Activated CD4-positive, alpha-beta T cell treated with anti-CD3 and anti-CD28 coated beads, Interleukin-2, amount 10 ng/mL, durations not matched to agents 7 days and 5 days (primary cell): ENCODE measurements around the gene NIPAL1. TPM values are rescaled to one million over a fixed set of nuclear protein-coding genes. Genes with fewer than 3 reads are reported as not detected.

ENCODE experiments used
- CTCF ChIA-PET: fragments of 350-600 bp; sonication (Branson Sonifier 250); formaldehyde crosslinking; loops from one replicate; lab custom pipeline; 2021; ENCODE audit warnings: antibody characterized with exemption; lab: Charles Lee
- POLR2A ChIA-PET: fragments of 350-600 bp; sonication (Branson Sonifier 250); formaldehyde crosslinking; loops from one replicate; lab custom pipeline; 2021; ENCODE audit warnings: antibody characterized with exemption; lab: Charles Lee
- DNase-seq: peaks from one replicate; pipeline ENCODE4 v3.0.0-alpha.2; 2020
- H3K27ac Mint-ChIP-seq: one replicate; pipeline ENCODE4 v1.8.0; 2021; ENCODE audit warnings: mild to moderate bottlenecking, moderate library complexity, mixed read lengths
- H3K27me3 Mint-ChIP-seq: one replicate; pipeline ENCODE4 v1.8.0; 2021; ENCODE audit warnings: mixed read lengths
- H3K36me3 Mint-ChIP-seq: one replicate; pipeline ENCODE4 v1.8.0; 2021; ENCODE audit warnings: low read depth, mixed read lengths
- H3K4me1 Mint-ChIP-seq: one replicate; pipeline ENCODE4 v1.8.0; 2021; ENCODE audit warnings: mixed read lengths
- H3K4me3 Mint-ChIP-seq: one replicate; pipeline ENCODE4 v1.8.0; 2021; ENCODE audit warnings: mild to moderate bottlenecking, moderate library complexity, mixed read lengths
- H3K9me3 Mint-ChIP-seq: one replicate; pipeline ENCODE4 v1.8.0; 2021; ENCODE audit warnings: mixed read lengths
- total RNA-seq, 2 experiments: library from RNA; stranded (reverse); gene quantifications; one replicate each; pipeline ENCODE4 v1.2.3, GENCODE V29; 2021

The NIPAL1 gene
- total RNA-seq, 2 experiments from 2014 or later, result 0.57 to 0.62 TPM

GRCh38 chr4:48046059-48046458 is 29.5 kb downstream of the NIPAL1 start:
- Mint-ChIP-seq H3K9me3 (no peaks in the 10 kb centered on the region), H3K4me1 (peaks cover 46% of the 10 kb centered on the region), H3K27me3 (peaks cover 64% of the 10 kb centered on the region), H3K27ac (no peak overlapping the region), H3K36me3 (peaks cover 2% of the 10 kb centered on the region), H3K4me3 (no peak overlapping the region)
- no peak for DNase-seq
- POLR2A ChIA-PET, result no interaction called here
- CTCF ChIA-PET, result interaction anchor here (1.3 to 3.4 kb wide), 2 partner anchors 11 to 27 kb away, joined by 3 to 16 read pairs; no protein-coding TSS in a partner anchor

- Mint-ChIP-seq H3K36me3 (peaks cover 2% of the 10 kb centered on the region), H3K9me3 (no peaks in the 10 kb centered on the region), H3K27me3 (peaks cover 56% of the 10 kb centered on the region), H3K4me3 (peak overlapping the region; percentile 1), H3K4me1 (peaks cover 40% of the 10 kb centered on the region), H3K27ac (peak overlapping the region; percentile 25)
- CTCF ChIA-PET, result interaction anchor here (1.2 to 3.4 kb wide), 4 partner anchors 12 to 80 kb away, joined by 3 to 16 read pairs (median 4); no protein-coding TSS in a partner anchor
- DNase-seq, result peak; percentile 81
- POLR2A ChIA-PET, result no interaction called here
These were observed 30.9 kb downstream of the NIPAL1 start for GRCh38 chr4:48047421-48047844.

- ChIA-PET CTCF (interaction anchor here (1.1 to 3.4 kb wide), 3 partner anchors 12 to 17 kb away, joined by 4 to 16 read pairs (median 6); no protein-coding TSS in a partner anchor), POLR2A (no interaction called here)
- Mint-ChIP-seq H3K27me3 (peaks cover 52% of the 10 kb centered on the region), H3K9me3 (no peaks in the 10 kb centered on the region), H3K4me3 (no peak overlapping the region), H3K4me1 (peaks cover 35% of the 10 kb centered on the region), H3K36me3 (no peaks in the 10 kb centered on the region), H3K27ac (no peak overlapping the region)
- DNase-seq, result no peak
These were observed 31.3 kb downstream of the NIPAL1 start for GRCh38 chr4:48047896-48048295.

- ChIA-PET CTCF (interaction anchor here (0.9 to 1.0 kb wide), 2 partner anchors 8 to 10 kb away, joined by 3 read pairs; no protein-coding TSS in a partner anchor), POLR2A (interaction anchor here (0.7 kb wide), 1 partner anchor 34 kb away, joined by 5 read pairs; no protein-coding TSS in a partner anchor)
- H3K27me3 Mint-ChIP-seq, result peaks cover 40% of the 10 kb centered on the region
- no peak overlapping the region for H3K4me3 Mint-ChIP-seq
- H3K4me1 Mint-ChIP-seq, result peaks cover 28% of the 10 kb centered on the region
- H3K36me3 Mint-ChIP-seq, result no peaks in the 10 kb centered on the region
- no peak for DNase-seq
- H3K9me3 Mint-ChIP-seq, result no peaks in the 10 kb centered on the region
- H3K27ac Mint-ChIP-seq, result no peak overlapping the region
These were observed 32.9 kb downstream of the NIPAL1 start for GRCh38 chr4:48049483-48049882.

- Mint-ChIP-seq H3K27ac (no peak overlapping the region), H3K4me3 (no peak overlapping the region), H3K9me3 (no peaks in the 10 kb centered on the region), H3K36me3 (no peaks in the 10 kb centered on the region), H3K4me1 (peaks cover 23% of the 10 kb centered on the region), H3K27me3 (peaks cover 35% of the 10 kb centered on the region)
- CTCF ChIA-PET, result interaction anchor here (0.7 to 0.9 kb wide), 2 partner anchors 11 to 341 kb away, joined by 3 to 6 read pairs; no protein-coding TSS in a partner anchor
- no peak for DNase-seq
- POLR2A ChIA-PET, result no interaction called here
These were observed 34.5 kb downstream of the NIPAL1 start for GRCh38 chr4:48051078-48051477.

GRCh38 chr4:48058617-48059530 is 42.3 kb downstream of the NIPAL1 start:
- no peak for DNase-seq
- ChIA-PET CTCF (interaction anchor here (1.1 to 1.3 kb wide), 2 partner anchors 10 to 11 kb away, joined by 3 to 6 read pairs; no protein-coding TSS in a partner anchor), POLR2A (no interaction called here)
- no peak overlapping the region for H3K4me3 Mint-ChIP-seq
- peaks cover 32% of the 10 kb centered on the region for H3K9me3 Mint-ChIP-seq
- H3K4me1 Mint-ChIP-seq, result no peaks in the 10 kb centered on the region
- no peaks in the 10 kb centered on the region for H3K27me3 Mint-ChIP-seq
- H3K36me3 Mint-ChIP-seq, result peaks cover 13% of the 10 kb centered on the region
- no peak overlapping the region for H3K27ac Mint-ChIP-seq

GRCh38 chr4:48064349-48064748 is 47.8 kb downstream of the NIPAL1 start:
- Mint-ChIP-seq H3K36me3 (peaks cover 58% of the 10 kb centered on the region), H3K4me1 (peaks cover 9% of the 10 kb centered on the region), H3K9me3 (peaks cover 24% of the 10 kb centered on the region), H3K4me3 (no peak overlapping the region), H3K27ac (no peak overlapping the region), H3K27me3 (no peaks in the 10 kb centered on the region)
- ChIA-PET POLR2A (no interaction called here), CTCF (interaction anchor here (0.6 to 1.5 kb wide), 3 partner anchors 11 to 1300 kb away, joined by 3 to 4 read pairs (median 4); no protein-coding TSS in a partner anchor)
- DNase-seq, result no peak

GRCh38 chr4:48065587-48066052 is 49.0 kb downstream of the NIPAL1 start:
- ChIA-PET POLR2A (no interaction called here), CTCF (interaction anchor here (0.7 to 1.1 kb wide), 2 partner anchors 47 to 62 kb away, joined by 3 read pairs; no protein-coding TSS in a partner anchor)
- Mint-ChIP-seq H3K4me1 (peaks cover 9% of the 10 kb centered on the region), H3K27me3 (no peaks in the 10 kb centered on the region), H3K36me3 (peaks cover 64% of the 10 kb centered on the region), H3K4me3 (no peak overlapping the region), H3K9me3 (peaks cover 17% of the 10 kb centered on the region), H3K27ac (no peak overlapping the region)
- DNase-seq, result no peak

GRCh38 chr4:48067536-48067935 is 51.0 kb downstream of the NIPAL1 start:
- POLR2A ChIA-PET, result no interaction called here
- Mint-ChIP-seq H3K27ac (no peak overlapping the region), H3K4me1 (peaks cover 9% of the 10 kb centered on the region), H3K4me3 (no peak overlapping the region), H3K9me3 (peaks cover 6% of the 10 kb centered on the region), H3K27me3 (no peaks in the 10 kb centered on the region), H3K36me3 (peaks cover 73% of the 10 kb centered on the region)
- CTCF ChIA-PET, result interaction anchor here (1.7 kb wide), 1 partner anchor 49 kb away, joined by 4 read pairs; no protein-coding TSS in a partner anchor
- no peak for DNase-seq

- H3K4me3 Mint-ChIP-seq, result no peak overlapping the region
- no peak for DNase-seq
- peaks cover 74% of the 10 kb centered on the region for H3K36me3 Mint-ChIP-seq
- POLR2A ChIA-PET, result no interaction called here
- H3K9me3 Mint-ChIP-seq, result peaks cover 3% of the 10 kb centered on the region
- H3K27me3 Mint-ChIP-seq, result no peaks in the 10 kb centered on the region
- CTCF ChIA-PET, result interaction anchor here (1.7 kb wide), 1 partner anchor 50 kb away, joined by 4 read pairs; no protein-coding TSS in a partner anchor
- H3K4me1 Mint-ChIP-seq, result peaks cover 9% of the 10 kb centered on the region
- no peak overlapping the region for H3K27ac Mint-ChIP-seq
These were observed 51.6 kb downstream of the NIPAL1 start for GRCh38 chr4:48068182-48068581.

- Mint-ChIP-seq H3K9me3 (peaks cover 3% of the 10 kb centered on the region), H3K27ac (no peak overlapping the region), H3K36me3 (peaks cover 79% of the 10 kb centered on the region), H3K27me3 (no peaks in the 10 kb centered on the region), H3K4me3 (no peak overlapping the region), H3K4me1 (peaks cover 9% of the 10 kb centered on the region)
- no peak for DNase-seq
- CTCF ChIA-PET, result interaction anchor here (0.6 to 1.7 kb wide), 2 partner anchors 51 to 125 kb away, joined by 3 to 4 read pairs; no protein-coding TSS in a partner anchor
- POLR2A ChIA-PET, result no interaction called here
These were observed 52.5 kb downstream of the NIPAL1 start for GRCh38 chr4:48069026-48069425.

GRCh38 chr4:48071191-48071590 is 54.6 kb downstream of the NIPAL1 start:
- POLR2A ChIA-PET, result no interaction called here
- no peak for DNase-seq
- Mint-ChIP-seq H3K9me3 (no peaks in the 10 kb centered on the region), H3K36me3 (peaks cover 72% of the 10 kb centered on the region), H3K27ac (no peak overlapping the region), H3K27me3 (no peaks in the 10 kb centered on the region), H3K4me1 (peaks cover under 1% of the 10 kb centered on the region), H3K4me3 (no peak overlapping the region)
- CTCF ChIA-PET, result interaction anchor here (0.7 to 1.0 kb wide), 2 partner anchors 13 to 38 kb away, joined by 3 read pairs; no protein-coding TSS in a partner anchor
